Left lung (tissue), 10 donors: Measurements from ENCODE around the gene LTA4H. TPM values are rescaled to one million over a fixed set of nuclear protein-coding genes. Genes with fewer than 3 reads are reported as not detected.

ENCODE experiments used
- ATAC-seq: fragments of 200-7000 bp; cut with Tn5 transposase; one replicate; pipeline ENCODE4 v1.9.1; 2020; ENCODE audit warnings: moderate library complexity
- DNase-seq, 4 donors: peaks; one replicate each; pipeline ENCODE4 v3.0.0-alpha.2; 2013 to 2020
- H3K27ac ChIP-seq, 2 donors: fragments of 200-600 bp; sonication (generic) in 1 of 2; one replicate each; pipeline versions ENCODE4 v1.5.0 to v1.8.0; 2020 to 2021
- H3K27me3 ChIP-seq, 2 donors: fragments of 200-600 bp; sonication (generic) in 1 of 2; one replicate each; pipeline versions ENCODE4 v1.5.0 to v1.8.0; 2020 to 2021
- H3K36me3 ChIP-seq, 2 donors: fragments of 200-600 bp; sonication (generic) in 1 of 2; one replicate each; pipeline versions ENCODE4 v1.5.0 to v1.8.0; 2020 to 2021
- H3K4me1 ChIP-seq, 2 donors: fragments of 200-600 bp; one replicate each; pipeline ENCODE4 v1.8.0; 2021
- H3K4me3 ChIP-seq, 2 donors: fragments of 200-600 bp; sonication (generic) in 1 of 2; one replicate each; pipeline versions ENCODE4 v1.5.0 to v1.8.0; 2020 to 2021; ENCODE audit warnings: mild to moderate bottlenecking in 1 of 2
- H3K9me3 ChIP-seq, 2 donors: fragments of 200-600 bp; sonication (generic) in 1 of 2; one replicate each; pipeline versions ENCODE4 v1.5.0 to v1.8.0; 2020 to 2021
- CTCF ChIP-seq, 2 donors: fragments of 200-600 bp; sonication (generic) in 1 of 2; IDR thresholded peaks; one replicate each; pipeline versions ENCODE4 v1.5.0 to v1.8.0; 2021; ENCODE audit warnings: antibody characterized with exemption in 2 of 2
- intact Hi-C, 2 donors: fragments of 100-400 bp; cut with DNase I; formaldehyde crosslinking; loops; one replicate each; pipeline versions ENCODE4 v1.11.2 to v1.14.2; 2022
- polyA plus RNA-seq, 6 donors: library from polyadenylated mRNA; unstranded; fragments of 120-200 nt; gene quantifications; one replicate each; pipeline ENCODE4 v1.2.1, GENCODE V29; 2013; ENCODE audit not compliant: insufficient read length in 6 of 6
- total RNA-seq, 2 donors: library from RNA; stranded (reverse); fragmentation: NEBNext Ultra II Directional; extraction: Animal tissue kit (Norgen Biotek cat#: 25700); gene quantifications; one replicate each; pipeline ENCODE4 v1.2.1, GENCODE V29; 2021
- donor health status: DM: no; HTN: yes; CAD: no.
- donor health status: DM: no; HTN: no; CAD: no.

LTA4H gene
- total and polyA plus RNA-seq, 8 donors: 173 to 227 (median 203) TPM

GRCh38 chr12:96028538-96028937 is 6.8 kb downstream of the LTA4H start:
- peaks cover 2 to 53% of the 10 kb centered on the region in 2 donors for H3K4me1 ChIP-seq
- no peaks in the 10 kb centered on the region for H3K9me3 ChIP-seq
- peaks cover 0 to 46% of the 10 kb centered on the region in 2 donors for H3K36me3 ChIP-seq
- no peak overlapping the region for H3K4me3 ChIP-seq
- H3K27ac ChIP-seq: no peak overlapping the region
- intact Hi-C loops: no loop called here
- TF ChIP-seq CTCF (IDR thresholded peaks at IDR 0.05): no peak
- no peak for DNase-seq
- no peaks in the 10 kb centered on the region for H3K27me3 ChIP-seq
- ATAC-seq: no peak

GRCh38 chr12:96026331-96026730 is 9.1 kb downstream of the LTA4H start:
- intact Hi-C loops: no loop called here
- peaks cover 0 to 42% of the 10 kb centered on the region in 2 donors for H3K4me1 ChIP-seq
- H3K36me3 ChIP-seq: peaks cover 0 to 68% of the 10 kb centered on the region in 2 donors
- no peaks in the 10 kb centered on the region for H3K27me3 ChIP-seq
- no peak overlapping the region for H3K4me3 ChIP-seq
- ATAC-seq: no peak
- H3K27ac ChIP-seq: no peak overlapping the region
- no peaks in the 10 kb centered on the region for H3K9me3 ChIP-seq
- no peak for DNase-seq
- TF ChIP-seq CTCF (IDR thresholded peaks at IDR 0.05): no peak

GRCh38 chr12:96025518-96025917 is 9.9 kb downstream of the LTA4H start:
- Histone ChIP-seq H3K4me3 (no peak overlapping the region), H3K27ac (no peak overlapping the region), H3K36me3 (peaks cover 0 to 76% of the 10 kb centered on the region in 2 donors), H3K27me3 (no peaks in the 10 kb centered on the region), H3K4me1 (peaks cover 0 to 42% of the 10 kb centered on the region in 2 donors), H3K9me3 (no peaks in the 10 kb centered on the region)
- ATAC-seq: no peak
- no peak for TF ChIP-seq CTCF (IDR thresholded peaks at IDR 0.05)
- intact Hi-C loops: no loop called here
- DNase-seq: no peak

GRCh38 chr12:96020314-96021003 is 14.9 kb downstream of the LTA4H start:
- peak overlapping the region; percentile 39 to 62 for H3K27ac ChIP-seq

More at GRCh38 chr12:96020314-96021003, 14.9 kb downstream of the LTA4H start:
- no peak for TF ChIP-seq CTCF (IDR thresholded peaks at IDR 0.05)
- H3K9me3 ChIP-seq: no peaks in the 10 kb centered on the region
- intact Hi-C loops: no loop called here
- peaks cover 0 to 23% of the 10 kb centered on the region in 2 donors for H3K4me1 ChIP-seq
- ATAC-seq (peak; percentile 60), DNase-seq (no peak)
- H3K36me3 ChIP-seq: peaks cover 0 to 97% of the 10 kb centered on the region in 2 donors
- H3K4me3 ChIP-seq: no peak overlapping the region
- no peaks in the 10 kb centered on the region for H3K27me3 ChIP-seq
